GM21367 (cell line): ENCODE data around the gene SOWAHB.
"Not testable (repeated sequence)": the region's sequence is repeated elsewhere in the genome, so short reads cannot be mapped to it uniquely, and the experiment has no call there.

Experiments used
- ATAC-seq: cut with Tn5 transposase; IDR thresholded peaks from one replicate; pipeline ENCODE4 v1.9.1; 2021; ENCODE audit not compliant: unreplicated experiment

The SOWAHB gene

GRCh38 chr4:76895619-76896018, 2.3 kb downstream of the SOWAHB start:
- ATAC-seq = no peak

GRCh38 chr4:76894537-76895255, 3.2 kb downstream of the SOWAHB start:
- ATAC-seq = no peak

GRCh38 chr4:76892601-76893000, 5.3 kb downstream of the SOWAHB start:
- no peak for ATAC-seq

- ATAC-seq = no peak
These were observed 5.9 kb downstream of the SOWAHB start for GRCh38 chr4:76892001-76892400.

- no peak for ATAC-seq
These were observed 11.0 kb downstream of the SOWAHB start for GRCh38 chr4:76886848-76887441.

- no peak for ATAC-seq
These were observed 11.7 kb downstream of the SOWAHB start for GRCh38 chr4:76886214-76886613.

- ATAC-seq = no peak
These were observed 14.8 kb downstream of the SOWAHB start for GRCh38 chr4:76883147-76883546.

GRCh38 chr4:76882630-76883029, 15.3 kb downstream of the SOWAHB start:
- ATAC-seq = no peak

- ATAC-seq = no peak
These were observed 16.6 kb downstream of the SOWAHB start for GRCh38 chr4:76881375-76881774.

- ATAC-seq = no peak
These were observed 18.1 kb downstream of the SOWAHB start for GRCh38 chr4:76879731-76880364.

- not testable (repeated sequence) for ATAC-seq
These were observed 19.2 kb downstream of the SOWAHB start for GRCh38 chr4:76878641-76879165.

GRCh38 chr4:76874176-76874575, 23.8 kb downstream of the SOWAHB start:
- no peak for ATAC-seq

GRCh38 chr4:76873495-76873894, 24.4 kb downstream of the SOWAHB start:
- no peak for ATAC-seq

GRCh38 chr4:76872556-76872955, 25.4 kb downstream of the SOWAHB start:
- ATAC-seq = no peak

- not testable (repeated sequence) for ATAC-seq
These were observed 29.2 kb downstream of the SOWAHB start for GRCh38 chr4:76868780-76869179.

GRCh38 chr4:76867880-76868655, 29.9 kb downstream of the SOWAHB start:
- ATAC-seq = no peak

- no peak for ATAC-seq
These were observed 30.6 kb downstream of the SOWAHB start for GRCh38 chr4:76867377-76867776.

GRCh38 chr4:76866641-76867040, 31.3 kb downstream of the SOWAHB start:
- ATAC-seq = no peak

GRCh38 chr4:76858319-76858718, 39.6 kb downstream of the SOWAHB start:
- ATAC-seq = no peak

- no peak for ATAC-seq
These were observed 40.9 kb downstream of the SOWAHB start for GRCh38 chr4:76857074-76857409.
